Gastroesophageal sphincter (tissue), 3 donors: ENCODE results near the gene BTBD9.

ENCODE experiments used
- CTCF ChIP-seq, 4 experiments: fragments of 200-600 bp in 2 of 4; fragments of 450-650 bp in 2 of 4; sonication (generic) in 1 of 4; IDR thresholded peaks; one replicate each; pipeline ENCODE4 v1.5.1; 2017 to 2019; ENCODE audit warnings: antibody characterized with exemption in 4 of 4, mild to moderate bottlenecking in 2 of 4, moderate library complexity in 2 of 4
- EP300 ChIP-seq: sonication (generic); formaldehyde crosslinking; IDR thresholded peaks from one replicate; pipeline ENCODE4 v1.6.1; 2017; ENCODE audit warnings: antibody characterized with exemption, mild to moderate bottlenecking
- POLR2A ChIP-seq, 2 donors: fragments of 450-650 bp; IDR thresholded peaks; one replicate each; pipeline ENCODE4 v1.6.1; 2017; ENCODE audit warnings: antibody characterized with exemption in 2 of 2, mild to moderate bottlenecking in 2 of 2, moderate library complexity in 1 of 2
- POLR2AphosphoS5 ChIP-seq: sonication (generic); formaldehyde crosslinking; IDR thresholded peaks from one replicate; pipeline ENCODE4 v1.6.1; 2017; ENCODE audit warnings: antibody characterized with exemption

GRCh38 chr6:38283734-38284362 lies 355.9 kb downstream of the BTBD9 start:
- no peak for TF ChIP-seq CTCF (IDR thresholded peaks at IDR 0.05)
- no peak for TF ChIP-seq POLR2AphosphoS5
- no peak for TF ChIP-seq POLR2A (IDR thresholded peaks at IDR 0.05)
- TF ChIP-seq EP300 = no peak
